IMR-90 (cell line): ENCODE measurements around the gene PPP1R13B. TPM values are rescaled to one million over a fixed set of nuclear protein-coding genes. Genes with fewer than 3 reads are reported as not detected.

ENCODE experiments used
- ATAC-seq: fragments of 200-7000 bp; cut with Tn5 transposase; 2 replicates; pipeline ENCODE4 v1.9.1; 2020; ENCODE audit warnings: low read depth, mild to moderate bottlenecking, moderate library complexity
- BruUV-seq: library from RNA; stranded (reverse); fragments of 400-500 nt; replicated peaks from 2 replicates; lab custom pipeline; 2021; lab: Mats Ljungman, UMichigan
- CTCF ChIA-PET: fragments of 300-600 bp; formaldehyde crosslinking; extraction: SDS; loops from one replicate; lab custom pipeline; 2021; ENCODE audit warnings: antibody characterized with exemption; lab: Yijun Ruan, JAX
- POLR2A ChIA-PET: fragments of 300-600 bp; sonication (Branson Sonifier 250); formaldehyde crosslinking; loops from one replicate; lab custom pipeline; 2022; ENCODE audit warnings: antibody characterized with exemption; ENCODE audit not compliant: unreplicated experiment; lab: Charles Lee
- DNase-seq: peaks from one replicate; pipeline ENCODE4 v3.0.0; 2013
- H2AFZ ChIP-seq: replicated peaks from 2 replicates; pipeline ENCODE3; 2013; ENCODE audit warnings: low read length, mild to moderate bottlenecking; ENCODE audit not compliant: poor library complexity
- H2AK5ac ChIP-seq: 2 replicates; pipeline ENCODE4 v1.6.1; 2013; ENCODE audit warnings: low read depth, low read length, inconsistent platforms
- H2AK9ac ChIP-seq: replicated peaks from 2 replicates; pipeline ENCODE3; 2013; ENCODE audit warnings: mild to moderate bottlenecking, low read depth, low read length, moderate library complexity; ENCODE audit not compliant: poor library complexity
- H2BK120ac ChIP-seq: 2 replicates; pipeline ENCODE4 v1.6.1; 2013; ENCODE audit warnings: low read depth, low read length, inconsistent platforms
- H2BK15ac ChIP-seq: 3 replicates; pipeline ENCODE4 v1.6.1; 2013; ENCODE audit warnings: low read depth, low read length, inconsistent platforms
- H2BK20ac ChIP-seq: 2 replicates; pipeline ENCODE4 v1.6.1; 2013; ENCODE audit warnings: low read depth, mild to moderate bottlenecking, inconsistent platforms, low read length, moderate library complexity
- H2BK5ac ChIP-seq: 2 replicates; pipeline ENCODE4 v1.6.1; 2013; ENCODE audit warnings: mild to moderate bottlenecking, low read depth, low read length, inconsistent platforms; ENCODE audit not compliant: poor library complexity, severe bottlenecking
- H3K14ac ChIP-seq: replicated peaks from 2 replicates; pipeline ENCODE4 v1.6.1; 2013; ENCODE audit warnings: low read depth, low read length, inconsistent platforms
- H3K18ac ChIP-seq: 2 replicates; pipeline ENCODE4 v1.6.1; 2013; ENCODE audit warnings: low read depth, low read length, control low read depth
- H3K23ac ChIP-seq: 2 replicates; pipeline ENCODE4 v1.6.1; 2013; ENCODE audit warnings: low read depth, low read length, inconsistent platforms
- H3K27ac ChIP-seq: 2 replicates; pipeline ENCODE4 v1.5.1; 2013; ENCODE audit warnings: mild to moderate bottlenecking, control low read depth, low read length; ENCODE audit not compliant: insufficient read depth
- H3K27me3 ChIP-seq: 2 replicates; pipeline ENCODE4 v1.6.1; 2013; ENCODE audit warnings: low read length; ENCODE audit not compliant: control insufficient read depth, insufficient read depth
- H3K36me3 ChIP-seq: 2 replicates; pipeline ENCODE4 v1.6.1; 2013; ENCODE audit warnings: low read length, mixed read lengths; ENCODE audit not compliant: control insufficient read depth, insufficient read depth
- H3K4ac ChIP-seq: 2 replicates; pipeline ENCODE4 v1.6.1; 2013; ENCODE audit warnings: low read depth, low read length, inconsistent platforms
- H3K4me1 ChIP-seq: 2 replicates; pipeline ENCODE4 v1.6.1; 2013; ENCODE audit warnings: low read length, mixed read lengths; ENCODE audit not compliant: control insufficient read depth, insufficient read depth
- H3K4me2 ChIP-seq: 2 replicates; pipeline ENCODE4 v1.6.1; 2013; ENCODE audit warnings: low read depth, mild to moderate bottlenecking, control low read depth, low read length, moderate library complexity
- H3K4me3 ChIP-seq: 2 replicates; pipeline ENCODE4 v1.5.1; 2013; ENCODE audit warnings: low read depth, mild to moderate bottlenecking, control low read depth, low read length, moderate library complexity; ENCODE audit not compliant: insufficient read depth
- H3K56ac ChIP-seq: 2 replicates; pipeline ENCODE4 v1.6.1; 2013; ENCODE audit warnings: low read length, inconsistent platforms; ENCODE audit not compliant: insufficient read depth; ENCODE audit errors: extremely low read depth
- H3K79me1 ChIP-seq, 2 experiments: 2 replicates each; pipeline ENCODE4 v1.6.1; 2013; ENCODE audit warnings: low read length in 2 of 2, inconsistent platforms in 1 of 2, low read depth in 1 of 2
- H3K9ac ChIP-seq: 2 replicates; pipeline ENCODE4 v1.6.1; 2013; ENCODE audit warnings: low read depth, low read length, control low read depth
- H3K9me1 ChIP-seq: 2 replicates; pipeline ENCODE4 v1.6.1; 2013; ENCODE audit warnings: low read length, inconsistent platforms; ENCODE audit not compliant: insufficient read depth
- H3K9me3 ChIP-seq: 2 replicates; pipeline ENCODE4 v1.6.1; 2013; ENCODE audit warnings: low read length; ENCODE audit not compliant: control insufficient read depth, insufficient read depth
- H4K20me1 ChIP-seq: 2 replicates; pipeline ENCODE4 v1.6.1; 2013; ENCODE audit warnings: low read length, inconsistent platforms; ENCODE audit not compliant: insufficient read depth
- H4K5ac ChIP-seq: 2 replicates; pipeline ENCODE4 v1.6.1; 2013; ENCODE audit warnings: mild to moderate bottlenecking, low read depth, low read length, control low read depth
- H4K8ac ChIP-seq, 2 experiments: 2 replicates each; pipeline ENCODE4 v1.6.1; 2013; ENCODE audit warnings: low read depth in 2 of 2, low read length in 2 of 2, control low read depth in 1 of 2, inconsistent platforms in 1 of 2
- H4K91ac ChIP-seq: 2 replicates; pipeline ENCODE4 v1.6.1; 2013; ENCODE audit warnings: low read depth, low read length, inconsistent platforms; ENCODE audit not compliant: insufficient read depth
- CEBPB ChIP-seq: IDR thresholded peaks from 2 replicates; pipeline ENCODE4 v1.6.1; 2012; ENCODE audit warnings: low read depth, low read length, improper control_type of control experiment
- CHD1 ChIP-seq: IDR thresholded peaks from 2 replicates; pipeline ENCODE4 v1.6.1; 2012; ENCODE audit warnings: low read depth, low read length, improper control_type of control experiment
- ELK1 ChIP-seq: fragments of 150-350 bp; IDR thresholded peaks from 2 replicates; pipeline ENCODE4 v1.6.1; 2016; ENCODE audit warnings: low read depth, mild to moderate bottlenecking, low read length, moderate library complexity, borderline replicate concordance
- MAZ ChIP-seq: IDR thresholded peaks from 2 replicates; pipeline ENCODE4 v1.6.1; 2012; ENCODE audit warnings: low read depth, mild to moderate bottlenecking, low read length, improper control_type of control experiment, moderate library complexity, borderline replicate concordance
- MXI1 ChIP-seq: IDR thresholded peaks from 2 replicates; pipeline ENCODE4 v1.6.1; 2012; ENCODE audit warnings: low read depth, mild to moderate bottlenecking, low read length, moderate library complexity, borderline replicate concordance
- POLR2A ChIP-seq: IDR thresholded peaks from 2 replicates; pipeline ENCODE4 v1.6.1; 2012; ENCODE audit warnings: mild to moderate bottlenecking, low read depth, low read length
- RCOR1 ChIP-seq: IDR thresholded peaks from 2 replicates; pipeline ENCODE4 v1.6.1; 2012; ENCODE audit warnings: mild to moderate bottlenecking, low read length, improper control_type of control experiment; ENCODE audit not compliant: insufficient replicate concordance
- RFX5 ChIP-seq: IDR thresholded peaks from 2 replicates; pipeline ENCODE4 v1.8.0; 2012; ENCODE audit warnings: low read depth, mild to moderate bottlenecking, low read length, moderate library complexity
- SMC3 ChIP-seq: fragments of 150-350 bp; IDR thresholded peaks from 2 replicates; pipeline ENCODE4 v1.6.1; 2016; ENCODE audit warnings: low read depth, mild to moderate bottlenecking, antibody characterized with exemption, low read length, moderate library complexity
- USF2 ChIP-seq: fragments of 150-350 bp; IDR thresholded peaks from 2 replicates; pipeline ENCODE4 v1.6.1; 2017; ENCODE audit warnings: mild to moderate bottlenecking, antibody characterized with exemption, low read length, low read depth
- WGBS, 2 experiments: methylation state at CpG; one replicate each; pipeline versions ENCODE4 v1.1.5 to v1.1.7; 2013; ENCODE audit warnings: missing lambda C conversion rate in 2 of 2; ENCODE audit not compliant: insufficient read length in 1 of 2; ENCODE audit errors: extremely low coverage in 2 of 2; 5-methylcytosine and 5-hydroxymethylcytosine counted together
- dilution Hi-C: fragments of 300-500 bp; cut with HindIII; formaldehyde crosslinking; loops from one replicate; pipeline ENCODE4 v1.14.3; 2018; ENCODE audit warnings: low sequenced_read_pairs; ENCODE audit not compliant: unreplicated experiment
- in situ Hi-C: fragments of 300-500 bp; cut with MboI; formaldehyde crosslinking; loops from 3 replicates; pipeline ENCODE4 v1.14.3; 2019; ENCODE audit warnings: low sequenced_read_pairs, inconsistent platforms, mixed read lengths
- intact Hi-C: fragments of 100-400 bp; cut with micrococcal nuclease; formaldehyde crosslinking; loops from 2 replicates; pipeline ENCODE4 v1.10.0; 2022
- polyA plus RNA-seq, 3 experiments: library from polyadenylated mRNA; depleted of rRNA; stranded (reverse); fragments of >200 nt; gene quantifications; 2 replicates each; pipeline ENCODE4 v1.2.3, GENCODE V29; 2012; ENCODE audit warnings: low replicate concordance in 1 of 3
- total RNA-seq: library from RNA; depleted of rRNA; stranded (reverse); fragments of >200 nt; gene quantifications from 2 replicates; pipeline ENCODE4 v1.2.3, GENCODE V29; 2012

Gene PPP1R13B
- total and polyA plus RNA-seq, 2 of the 4 experiments (the other 2 are of a cell fraction) = 1.6 to 2.8 TPM

GRCh38 chr14:103735439-103735814 lies 111.9 kb downstream of the PPP1R13B start:
- H4K91ac ChIP-seq = no peak overlapping the region
- H3K27me3 ChIP-seq = no peaks in the 10 kb centered on the region
- H2BK20ac ChIP-seq = no peak overlapping the region
- no peaks in the 10 kb centered on the region for H3K9me3 ChIP-seq
- H3K4me3 ChIP-seq = no peak overlapping the region
- no peaks in the 10 kb centered on the region; the same call in 1 of the 2 replicates for H4K20me1 ChIP-seq
- H3K9me1 ChIP-seq = no peaks in the 10 kb centered on the region; the same call in 1 of the 2 replicates
- H2BK120ac ChIP-seq = no peak overlapping the region
- no peak overlapping the region for H3K23ac ChIP-seq
- no peak overlapping the region for H3K4ac ChIP-seq
- no peak overlapping the region for H3K4me2 ChIP-seq
- intact Hi-C loops = no loop called here
- no peaks in the 10 kb centered on the region for H3K4me1 ChIP-seq
- no peak overlapping the region for H3K14ac ChIP-seq
- 83% methylated on average over 1 of the region's 7 CpGs; no CpG with 5 or more reads in 1 of the 2 experiments for WGBS, 2 experiments
- TF ChIP-seq MXI1 (no peak), MAZ (no peak), POLR2A (no peak), RCOR1 (no peak), CHD1 (no peak), CEBPB (no peak), RFX5 (no peak), ELK1 (no peak), USF2 (no peak), SMC3 (no peak)
- ChIA-PET CTCF (no interaction called here), POLR2A (no interaction called here)
- no peak overlapping the region for H3K9ac ChIP-seq
- dilution Hi-C loops = no loop called here
- in situ Hi-C loops = no loop called here
- no peak overlapping the region for H4K8ac ChIP-seq
- ATAC-seq (no peak), DNase-seq (no peak)
- H3K79me1 ChIP-seq = no peaks in the 10 kb centered on the region
- H2AK9ac ChIP-seq = peak overlapping the region; percentile 37
- H3K27ac ChIP-seq = no peak overlapping the region
- H2BK5ac ChIP-seq = no peak overlapping the region
- no peak overlapping the region for H2BK15ac ChIP-seq
- H3K56ac ChIP-seq = no peak overlapping the region
- no peak overlapping the region for H4K5ac ChIP-seq
- H2AFZ ChIP-seq = no peak overlapping the region
- H3K18ac ChIP-seq = no peak overlapping the region
- H2AK5ac ChIP-seq = no peak overlapping the region
- no TSS peak for BruUV-seq
- H3K36me3 ChIP-seq = peaks cover 30% of the 10 kb centered on the region
